ENCODE measurements around the gene ZNF143. TPM values are rescaled to one million over a fixed set of nuclear protein-coding genes. Genes with fewer than 3 reads are reported as not detected.
A peak's percentile ranks its signal among the peaks of the same experiment; 100 is the strongest.

The ZNF143 gene
- total RNA-seq, 1 donor from 2014 or later = 28.3 TPM

DNA sequence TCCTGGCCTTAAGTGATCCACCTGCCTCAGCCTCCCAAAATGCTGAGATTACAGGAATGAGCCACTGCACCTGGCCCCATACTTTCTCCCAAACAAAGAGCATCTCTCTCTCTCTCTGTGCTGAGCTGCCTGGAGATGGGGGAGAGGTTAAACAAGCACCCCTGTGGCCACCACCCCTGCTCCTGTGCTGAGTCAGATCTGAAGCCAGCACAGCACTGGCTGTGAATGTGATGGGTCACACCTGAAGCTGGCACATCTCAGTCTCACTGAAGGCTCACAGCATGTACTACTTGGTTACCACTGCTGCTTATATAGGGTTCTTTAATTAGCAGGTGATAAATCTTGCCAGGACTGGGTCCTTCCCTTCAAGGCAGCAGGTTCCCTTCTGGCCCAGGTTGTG, 101.9 kb downstream of the ZNF143 start:
- no peak overlapping the region for H3K9ac ChIP-seq (ENCODE audit: low read length)
- no peak overlapping the region for H3K4me3 ChIP-seq (ENCODE audit: insufficient read depth, low read depth, low read length)
- TF ChIP-seq CTCF (IDR thresholded peaks at IDR 0.05; ENCODE audit: insufficient read depth, low read depth, low read length) (no peak), EZH2 (IDR thresholded peaks at IDR 0.05; ENCODE audit: insufficient read depth, low read length) (no peak)
- Mint-ChIP-seq H3K27ac (ENCODE audit: unreplicated experiment) (no peak overlapping the region), H3K36me3 (ENCODE audit: low read depth, unreplicated experiment) (peaks cover 8% of the 10 kb centered on the region), H3K27me3 (ENCODE audit: low read depth, unreplicated experiment) (no peaks in the 10 kb centered on the region), H3K9me3 (ENCODE audit: unreplicated experiment) (peaks cover 15% of the 10 kb centered on the region), H3K4me1 (ENCODE audit: low read depth, unreplicated experiment) (peaks cover 17% of the 10 kb centered on the region), H3K4me3 (ENCODE audit: unreplicated experiment) (no peak overlapping the region)
- no peaks in the 10 kb centered on the region for H3K9me3 ChIP-seq (ENCODE audit: insufficient read depth, low read depth, low read length)
- peaks cover 22% of the 10 kb centered on the region for H3K4me1 ChIP-seq (ENCODE audit: insufficient read depth, low read length)
- H3K79me2 ChIP-seq (ENCODE audit: insufficient read depth, low read length) = no peaks in the 10 kb centered on the region
- H4K20me1 ChIP-seq (ENCODE audit: insufficient read depth, low read length) = no peaks in the 10 kb centered on the region
- FAIRE-seq (no peak), DNase-seq (ENCODE audit: low read depth) (no peak)
- no peak overlapping the region for H3K27ac ChIP-seq (ENCODE audit: low read depth, low read length)
- no peaks in the 10 kb centered on the region for H3K36me3 ChIP-seq (ENCODE audit: insufficient read depth, low read length)
- H3K27me3 ChIP-seq (ENCODE audit: insufficient read depth, low read length) = no peaks in the 10 kb centered on the region
- H2AFZ ChIP-seq (ENCODE audit: low read depth, low read length) = no peak overlapping the region
- no peak overlapping the region for H3K4me2 ChIP-seq (ENCODE audit: low read length)

DNA sequence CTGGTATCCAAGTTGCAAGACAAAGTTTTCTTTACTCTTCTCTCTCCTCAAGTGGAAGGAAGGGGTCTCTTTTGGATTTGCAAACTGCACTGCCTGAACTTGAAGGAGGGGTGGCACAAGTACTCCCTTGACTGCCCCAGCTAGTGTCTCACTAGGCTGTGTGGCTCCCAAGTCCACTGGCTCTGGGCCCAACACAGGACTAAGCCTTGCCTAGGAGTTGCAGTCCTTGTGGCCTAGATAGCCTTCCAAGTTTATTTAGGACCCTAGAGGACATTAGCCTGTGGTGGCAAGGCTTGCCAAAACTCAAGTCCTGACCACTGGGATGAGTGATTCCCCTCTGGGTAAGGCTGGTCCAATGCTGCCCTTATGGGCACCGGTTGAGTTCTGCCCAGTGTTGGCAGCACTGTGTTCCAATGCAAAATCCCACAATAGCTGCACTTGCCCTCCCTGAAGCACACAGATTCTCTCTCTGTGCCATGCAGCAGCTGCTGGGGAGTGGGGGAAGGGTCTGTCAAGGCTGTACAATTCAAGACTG, 102.5 kb downstream of the ZNF143 start:
- FAIRE-seq = no peak
- H3K36me3 Mint-ChIP-seq (ENCODE audit: low read depth, unreplicated experiment) = peaks cover 8% of the 10 kb centered on the region

More for the DNA sequence above, 102.5 kb downstream of the ZNF143 start:
- Mint-ChIP-seq H3K27me3 (ENCODE audit: low read depth, unreplicated experiment) (no peaks in the 10 kb centered on the region), H3K4me1 (ENCODE audit: low read depth, unreplicated experiment) (peaks cover 20% of the 10 kb centered on the region), H3K9me3 (ENCODE audit: unreplicated experiment) (peaks cover 15% of the 10 kb centered on the region), H3K27ac (ENCODE audit: unreplicated experiment) (peak overlapping the region; percentile 60), H3K4me3 (ENCODE audit: unreplicated experiment) (no peak overlapping the region)
- Histone ChIP-seq H3K27me3 (ENCODE audit: insufficient read depth, low read length) (no peaks in the 10 kb centered on the region), H3K27ac (ENCODE audit: low read depth, low read length) (no peak overlapping the region), H3K79me2 (ENCODE audit: insufficient read depth, low read length) (no peaks in the 10 kb centered on the region), H3K9me3 (ENCODE audit: insufficient read depth, low read depth, low read length) (no peaks in the 10 kb centered on the region), H3K4me2 (ENCODE audit: low read length) (no peak overlapping the region), H3K9ac (ENCODE audit: low read length) (no peak overlapping the region), H3K36me3 (ENCODE audit: insufficient read depth, low read length) (no peaks in the 10 kb centered on the region), H3K4me1 (ENCODE audit: insufficient read depth, low read length) (peaks cover 26% of the 10 kb centered on the region), H3K4me3 (ENCODE audit: insufficient read depth, low read depth, low read length) (no peak overlapping the region), H2AFZ (ENCODE audit: low read depth, low read length) (no peak overlapping the region), H4K20me1 (ENCODE audit: insufficient read depth, low read length) (no peaks in the 10 kb centered on the region)
- DNase-seq (ENCODE audit: low read depth) = no peak
- TF ChIP-seq EZH2 (IDR thresholded peaks at IDR 0.05; ENCODE audit: insufficient read depth, low read length) = no peak
- TF ChIP-seq CTCF (IDR thresholded peaks at IDR 0.05; ENCODE audit: insufficient read depth, low read depth, low read length) = no peak
